DMS 273 (cell line): Measurements from ENCODE around the gene TCF15.
"Not testable (repeated sequence)": the region's sequence is repeated elsewhere in the genome, so short reads cannot be mapped to it uniquely, and the experiment has no call there.

ENCODE experiments used
- DNase-seq: peaks from one replicate; lab custom pipeline; 2025; ENCODE audit not compliant: unreplicated experiment; lab: John Stamatoyannopoulos, UW

Gene TCF15

GRCh38 chr20:584161-584970 is 25.7 kb downstream of the TCF15 start:
- DNase-seq: peak; percentile 41

DNA sequence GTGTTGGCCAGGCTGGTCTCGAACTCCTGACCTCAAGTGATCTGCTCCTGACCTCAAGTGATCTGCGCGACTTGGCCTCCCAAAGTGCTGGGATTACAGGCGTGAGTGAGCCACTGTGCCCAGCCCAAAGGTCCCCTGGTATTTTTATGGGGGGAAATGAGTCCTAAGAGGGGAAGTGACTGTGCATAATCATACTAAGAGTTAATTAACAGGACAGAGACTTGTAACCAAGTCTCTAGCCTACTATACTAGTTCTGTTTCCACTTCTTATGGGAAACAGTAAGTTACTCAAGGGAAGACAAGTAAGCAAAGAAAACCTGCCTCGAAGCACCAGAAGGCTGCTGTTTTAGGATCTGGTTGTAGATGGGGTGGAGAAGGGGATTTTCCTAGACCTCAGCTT is 27.9 kb downstream of the TCF15 start:
- no peak for DNase-seq

DNA sequence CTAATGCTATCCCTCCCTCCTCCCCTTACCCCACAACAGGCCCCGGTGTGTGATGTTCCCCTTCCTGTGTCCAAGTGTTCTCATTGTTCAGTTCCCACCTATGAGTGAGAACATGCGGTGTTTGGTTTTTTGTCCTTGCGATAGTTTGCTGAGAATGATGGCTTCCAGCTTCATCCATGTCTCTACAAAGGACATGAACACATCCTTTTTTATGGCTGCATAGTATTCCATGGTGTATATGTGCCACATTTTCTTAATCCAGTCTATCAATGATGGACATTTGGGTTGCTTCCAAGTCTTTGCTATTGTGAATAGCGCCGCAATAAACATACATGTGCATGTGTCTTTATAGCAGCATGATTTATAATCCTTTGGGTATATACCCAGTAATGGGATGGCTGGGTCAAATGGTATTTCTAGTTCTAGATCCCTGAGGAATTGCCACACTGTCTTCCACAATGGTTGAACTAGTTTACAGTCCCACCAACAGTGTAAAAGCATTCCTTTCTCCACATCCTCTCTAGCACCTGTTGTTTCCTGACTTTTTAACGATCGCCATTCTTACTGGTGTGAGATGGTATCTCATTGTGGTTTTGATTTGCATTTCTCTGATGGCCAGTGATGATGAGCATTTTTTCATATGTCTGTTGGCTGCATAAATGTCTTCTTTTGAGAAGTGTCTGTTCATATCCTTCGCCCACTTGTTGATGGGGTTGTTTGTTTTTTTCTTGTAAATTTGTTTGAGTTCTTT is 31.0 kb downstream of the TCF15 start:
- DNase-seq: not testable (repeated sequence)

GRCh38 chr20:577167-577791 is 32.8 kb downstream of the TCF15 start:
- DNase-seq: peak; percentile 92

DNA sequence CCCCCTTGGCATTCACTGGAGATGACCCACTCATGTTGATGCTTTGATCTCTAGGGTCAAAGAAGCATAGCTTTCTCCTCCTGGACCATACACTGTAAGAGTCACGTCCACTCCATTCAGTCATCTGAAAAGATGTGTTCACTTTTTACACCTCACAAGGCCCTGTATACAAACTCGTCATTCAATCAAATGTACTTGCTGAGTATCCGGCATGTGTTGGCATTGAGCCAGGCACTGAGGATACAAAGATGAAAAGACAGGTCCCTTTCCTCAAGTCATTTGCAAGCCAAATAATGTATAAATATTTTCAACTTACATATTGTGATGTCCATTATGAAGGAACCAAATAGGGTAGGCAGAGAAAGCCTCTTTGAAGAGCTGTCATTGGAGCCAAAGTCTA is 34.0 kb downstream of the TCF15 start:
- peak; percentile 67 for DNase-seq

- peak; percentile 34 for DNase-seq
Measured at GRCh38 chr20:575230-575629, 34.9 kb downstream of the TCF15 start.

DNA sequence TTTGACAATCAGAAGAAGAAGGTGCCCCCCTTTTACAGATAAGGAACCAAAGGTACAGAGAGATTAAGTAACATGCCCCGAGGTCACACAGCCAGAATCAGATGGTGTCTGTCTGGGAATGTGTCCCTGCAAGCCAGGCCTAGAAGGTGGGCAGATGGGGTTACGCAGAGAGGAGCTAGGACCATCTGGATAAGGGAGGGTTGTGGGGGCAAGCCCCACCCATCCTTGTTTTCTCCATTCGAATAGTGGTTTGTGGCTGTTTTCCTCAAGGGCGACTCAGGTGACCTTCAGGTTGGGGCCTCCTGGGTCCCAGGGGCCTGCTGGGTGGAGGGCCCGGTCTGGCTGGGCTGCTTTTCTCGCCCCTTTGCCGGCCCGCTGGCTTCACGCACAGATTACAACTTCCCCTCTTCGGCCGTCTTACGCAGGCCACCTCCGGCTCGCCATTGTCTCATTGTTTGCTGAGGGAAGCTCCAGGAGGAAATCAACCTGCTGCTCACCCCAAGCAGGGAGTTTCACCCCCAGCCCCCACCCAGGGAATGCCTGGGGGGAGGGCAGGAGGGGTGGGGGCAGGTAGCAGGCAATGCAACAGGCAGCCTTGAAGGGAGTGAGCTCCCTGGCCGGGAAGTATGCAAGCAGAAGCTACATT is 35.7 kb downstream of the TCF15 start:
- peak; percentile 91 for DNase-seq

DNA sequence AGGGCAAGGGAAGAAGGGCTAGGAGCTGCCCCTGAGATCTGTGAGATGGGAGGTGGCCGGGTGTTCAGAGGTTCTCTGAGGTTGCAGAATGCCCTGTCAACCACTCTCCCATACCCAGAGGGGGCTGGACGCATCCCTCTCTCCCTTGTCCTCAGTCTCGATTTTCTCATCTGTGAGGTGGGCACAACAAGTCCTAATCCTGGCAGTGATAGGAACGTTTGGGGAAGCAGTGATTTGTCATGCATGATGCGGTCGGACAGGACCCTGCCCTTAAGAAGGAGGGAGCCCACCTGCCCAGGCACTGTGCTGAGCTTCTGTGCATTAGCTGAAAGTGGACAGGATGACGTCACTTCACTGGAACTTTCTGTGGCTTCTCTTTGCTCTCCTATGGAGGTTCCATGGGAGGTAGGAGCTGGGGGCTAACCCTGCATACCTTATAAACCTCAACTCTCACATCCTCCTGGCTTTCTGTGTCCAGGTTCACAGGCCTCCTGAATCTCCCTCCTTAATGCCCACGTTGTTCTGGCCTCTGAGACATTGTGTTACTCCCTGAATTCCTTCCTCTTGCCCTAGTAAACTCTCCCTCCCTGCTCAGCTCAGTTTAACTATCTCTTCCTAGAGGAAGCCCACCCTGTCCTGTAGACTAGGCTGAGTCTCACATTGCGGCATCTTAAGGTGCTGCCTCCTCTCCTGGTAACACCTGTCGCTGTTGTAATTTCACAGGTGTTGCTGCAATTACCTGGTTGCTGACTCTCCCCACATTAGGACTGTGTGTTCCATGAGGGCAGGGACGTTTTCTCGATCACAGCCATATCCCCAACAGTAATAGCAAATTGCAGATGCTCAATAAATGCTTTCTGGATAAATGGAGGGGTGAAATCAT is 36.5 kb downstream of the TCF15 start:
- no peak for DNase-seq

- DNase-seq: no peak
Measured at GRCh38 chr20:572727-573126, 37.4 kb downstream of the TCF15 start.

GRCh38 chr20:571754-572441 is 38.2 kb downstream of the TCF15 start:
- DNase-seq: peak; percentile 86

DNA sequence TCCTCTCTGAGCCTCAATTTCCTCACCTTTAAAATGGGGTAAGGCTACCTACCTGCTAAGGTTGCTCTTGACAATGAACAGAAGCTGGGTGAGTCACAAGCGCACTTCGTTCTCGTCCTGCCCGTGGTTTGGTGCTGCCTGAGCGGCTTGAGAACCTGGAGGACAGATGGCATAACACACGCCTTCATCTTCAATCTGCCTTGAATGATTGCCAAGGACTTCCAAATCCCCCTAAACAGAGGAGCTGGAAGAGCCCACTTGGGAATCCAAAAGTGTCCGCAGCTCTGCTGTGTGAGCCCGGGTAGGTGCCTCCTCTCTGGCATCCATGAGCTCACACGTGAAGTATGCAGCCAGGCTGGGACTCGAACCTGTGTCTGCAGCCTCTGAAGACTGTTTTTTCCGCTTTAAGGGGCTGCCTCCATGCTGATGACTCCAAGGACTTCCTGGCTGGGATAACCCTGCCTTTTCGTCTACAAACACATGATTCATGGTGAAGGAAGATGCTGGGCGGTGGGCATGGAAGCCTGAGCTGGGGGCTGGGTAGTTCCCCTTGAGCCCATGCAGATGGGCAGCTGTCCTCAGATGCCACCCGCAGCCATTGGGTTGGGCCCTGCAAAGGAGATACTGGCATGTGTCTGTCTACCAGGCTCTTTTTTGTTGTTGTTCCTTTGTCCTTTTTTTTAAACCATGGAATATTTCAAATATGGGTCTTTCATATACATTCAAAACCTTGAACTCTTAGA is 41.3 kb downstream of the TCF15 start:
- DNase-seq: peak; percentile 90

GRCh38 chr20:568097-568652 is 41.9 kb downstream of the TCF15 start:
- DNase-seq: peak; percentile 67

GRCh38 chr20:564192-564591 is 45.9 kb downstream of the TCF15 start:
- no peak for DNase-seq

DNA sequence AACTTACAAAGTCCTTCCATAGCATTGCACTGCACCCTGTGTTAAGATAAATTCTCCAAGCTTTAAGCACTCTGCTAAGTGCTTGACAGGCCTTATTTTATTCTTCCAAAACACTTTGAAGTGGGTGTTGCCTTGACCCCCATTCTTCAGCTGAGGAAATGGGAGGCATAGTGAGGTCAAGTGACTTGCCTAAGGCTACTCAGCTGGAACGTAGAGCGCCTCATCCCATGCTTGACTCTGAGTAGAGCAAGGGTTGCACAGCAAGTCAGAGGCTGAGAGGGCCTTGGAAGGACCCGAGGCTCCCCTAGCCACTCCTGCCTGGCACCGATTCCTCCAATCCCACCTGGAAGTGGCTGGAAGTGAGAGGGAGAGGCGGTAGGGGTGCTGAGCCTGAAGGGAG is 46.9 kb downstream of the TCF15 start:
- DNase-seq: no peak

GRCh38 chr20:562232-562897 is 47.7 kb downstream of the TCF15 start:
- no peak for DNase-seq

DNA sequence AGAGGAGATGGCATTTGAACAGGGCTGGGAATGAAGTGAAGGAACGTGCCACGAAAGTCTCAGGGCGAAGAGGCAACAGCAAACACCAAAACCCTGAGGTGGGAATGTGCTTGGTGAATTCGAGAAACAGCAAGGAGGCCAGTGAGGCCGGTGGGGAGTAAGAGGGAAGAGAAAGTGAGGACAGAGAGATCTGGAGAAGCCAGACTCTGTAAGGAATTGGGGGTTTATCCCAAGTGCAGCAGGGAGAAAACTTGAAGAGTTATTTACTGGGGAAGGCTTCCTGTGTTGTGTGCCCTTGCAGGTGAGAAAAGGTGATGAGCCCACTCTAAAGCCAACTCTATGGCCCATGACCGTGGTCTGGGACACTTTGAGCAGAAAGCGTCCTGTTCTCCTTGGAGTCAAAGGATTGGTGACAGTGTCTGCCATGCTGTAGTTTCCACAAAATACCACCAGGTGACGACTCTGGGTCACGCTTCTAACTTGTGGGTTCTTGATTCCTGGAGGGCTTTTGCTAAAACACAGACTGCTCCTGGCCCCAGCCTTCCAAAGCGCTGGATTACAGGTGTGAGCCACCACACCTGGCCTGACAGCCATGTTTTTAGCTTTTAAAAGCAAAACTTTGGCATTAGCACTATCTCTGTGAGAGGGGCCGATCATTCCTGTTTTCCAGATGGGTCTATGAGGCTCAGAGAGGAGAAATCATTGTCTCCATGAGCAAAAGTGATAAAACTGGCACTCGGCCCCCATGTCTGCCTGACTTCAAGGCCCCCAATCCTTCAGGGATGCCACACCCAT is 48.5 kb downstream of the TCF15 start:
- peak; percentile 87 for DNase-seq

DNA sequence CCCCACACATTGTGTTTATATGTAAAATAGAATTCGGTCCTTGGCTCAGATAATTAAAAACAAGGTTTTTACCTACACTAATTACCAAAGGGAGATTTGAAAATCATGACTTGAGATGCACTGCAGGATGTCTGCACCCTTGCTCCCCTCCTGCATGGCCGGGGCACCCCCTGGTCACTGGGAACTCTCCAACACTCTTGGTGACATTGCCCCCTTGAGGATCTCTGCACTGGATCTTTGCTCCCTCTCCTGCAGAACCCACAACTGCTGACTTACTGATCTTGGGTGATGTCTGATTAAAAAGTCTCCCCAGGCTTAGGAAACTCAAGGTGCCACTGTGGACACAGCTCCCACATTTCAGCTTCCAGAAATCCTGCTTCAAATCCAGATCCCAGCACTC is 49.4 kb downstream of the TCF15 start:
- no peak for DNase-seq

GRCh38 chr20:558117-558516 is 52.0 kb downstream of the TCF15 start:
- DNase-seq: no peak
